H54 (cell line): Measurements from ENCODE around the gene HOXC6.

Experiments
- DNase-seq: peaks from one replicate; pipeline ENCODE4 v3.0.0; 2011; ENCODE audit warnings: low spot score, mixed read lengths; ENCODE audit not compliant: insufficient read length
- FAIRE-seq: peaks from 3 replicates; lab custom pipeline; 2011; peaks lifted over from hg19 to GRCh38; lab: Jason Lieb, UNC
- POLR2A ChIP-seq: IDR thresholded peaks from 2 replicates; pipeline ENCODE4 v1.6.1; 2011; ENCODE audit warnings: low read depth, mild to moderate bottlenecking, low read length

The HOXC6 gene

DNA sequence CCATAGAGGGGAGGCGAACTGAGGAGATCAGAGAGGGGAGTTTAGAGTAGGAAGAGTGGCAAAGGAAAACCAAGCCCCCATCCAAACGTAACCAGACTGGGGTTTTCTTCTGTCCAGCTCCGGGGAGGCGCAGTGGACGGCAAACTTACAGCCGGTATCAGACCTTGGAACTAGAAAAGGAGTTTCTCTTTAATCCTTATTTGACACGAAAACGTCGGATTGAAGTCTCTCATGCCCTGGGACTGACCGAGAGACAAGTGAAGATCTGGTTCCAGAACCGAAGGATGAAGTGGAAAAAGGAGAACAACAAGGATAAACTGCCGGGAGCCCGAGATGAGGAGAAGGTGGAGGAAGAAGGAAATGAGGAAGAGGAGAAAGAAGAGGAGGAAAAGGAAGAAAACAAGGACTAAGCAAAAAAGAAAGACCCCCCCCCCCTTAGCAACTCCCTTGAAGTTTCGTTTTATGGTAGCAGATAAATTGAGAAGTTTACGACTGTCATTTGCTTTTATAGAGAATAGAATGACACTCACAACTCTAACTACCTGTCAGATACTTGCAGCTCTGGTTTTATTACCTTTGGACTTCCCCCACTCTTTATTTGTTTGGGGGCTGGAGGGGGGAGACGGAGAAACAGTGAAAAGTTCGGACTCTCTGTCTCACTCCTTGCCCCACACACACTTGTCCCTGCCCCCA lies 17.1 kb upstream of the HOXC6 start:
- no peak for DNase-seq
- no peak for TF ChIP-seq POLR2A
- FAIRE-seq = no peak

DNA sequence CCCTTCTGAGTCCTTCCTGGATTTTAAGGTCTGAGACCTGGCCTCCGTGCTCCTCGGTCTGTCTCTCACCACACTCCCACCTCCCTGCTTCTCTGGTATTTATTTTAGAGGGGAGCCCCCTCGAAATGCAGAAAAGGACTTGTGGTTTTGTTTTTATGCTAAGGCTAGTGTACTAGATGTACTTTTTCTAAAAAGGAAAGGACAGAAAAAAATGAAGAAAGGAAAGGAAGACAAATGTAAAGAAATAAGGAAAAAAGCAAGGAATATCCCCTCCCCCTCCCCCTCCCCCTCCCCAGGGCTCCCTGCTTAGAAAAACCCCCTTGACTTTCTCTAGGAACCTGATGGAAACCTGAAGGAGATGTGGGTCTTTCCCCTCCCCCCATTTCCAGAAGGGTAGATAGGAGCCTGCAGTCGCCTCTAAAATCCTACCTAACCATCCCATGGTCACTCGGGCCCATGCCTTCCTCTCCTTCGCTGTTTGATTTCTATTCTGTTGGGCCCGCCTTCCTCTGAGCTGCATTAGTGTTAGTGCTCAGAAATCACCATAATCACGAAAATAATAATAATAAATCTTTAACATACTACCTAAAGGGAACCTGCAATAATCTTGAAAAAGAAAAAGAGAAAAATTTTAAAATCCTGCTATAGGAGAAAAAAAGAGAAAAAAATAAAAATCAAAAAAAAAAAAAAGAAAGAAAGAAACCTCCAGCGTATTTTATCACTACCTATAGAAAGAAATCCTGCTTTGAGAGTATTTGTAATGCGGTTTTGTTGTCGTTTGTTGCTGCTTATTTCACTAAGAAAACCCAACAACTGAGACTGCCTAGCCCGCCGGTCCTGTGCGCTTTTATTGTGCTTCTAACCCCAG lies 16.3 kb upstream of the HOXC6 start:
- FAIRE-seq (no peak), DNase-seq (no peak)
- TF ChIP-seq POLR2A = no peak

DNA sequence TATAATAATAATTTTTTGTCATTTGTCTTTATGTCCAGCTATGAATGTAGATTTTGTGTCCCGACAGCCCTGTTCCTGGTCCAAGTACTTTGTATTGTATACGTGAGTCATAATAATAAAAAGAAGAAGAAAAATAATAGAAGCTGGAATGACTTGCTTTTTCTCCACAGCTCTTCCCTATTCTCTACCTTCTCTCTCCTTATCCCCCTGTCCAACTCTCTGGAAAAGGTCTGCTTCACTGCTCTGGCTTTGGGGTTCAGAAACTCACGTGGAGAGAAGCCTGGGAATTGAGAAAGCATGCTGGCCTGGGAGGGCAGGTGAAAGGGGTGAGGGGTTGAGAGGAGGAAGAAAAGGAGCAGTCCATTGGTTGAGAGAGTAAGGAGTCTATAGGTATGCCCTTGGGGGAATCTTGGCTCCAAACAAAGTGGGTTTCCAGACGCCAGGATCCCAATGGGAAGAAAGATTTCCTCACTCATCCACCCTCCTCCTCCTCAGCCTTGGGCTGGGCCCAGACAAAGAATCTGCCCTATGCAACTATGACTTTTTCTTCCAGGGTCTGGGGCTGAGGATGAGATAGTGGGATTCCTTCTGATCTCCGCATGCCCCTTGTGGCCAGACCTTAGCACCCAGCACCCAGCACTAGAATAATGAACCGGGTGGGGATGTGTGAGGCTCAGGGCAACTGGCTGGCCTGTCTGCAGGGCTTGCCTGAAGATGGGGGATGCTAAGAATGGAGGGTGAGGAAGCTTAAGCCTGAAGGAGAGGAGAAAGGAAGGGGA lies 15.4 kb upstream of the HOXC6 start:
- FAIRE-seq = no peak
- no peak for TF ChIP-seq POLR2A
- DNase-seq = no peak

DNA sequence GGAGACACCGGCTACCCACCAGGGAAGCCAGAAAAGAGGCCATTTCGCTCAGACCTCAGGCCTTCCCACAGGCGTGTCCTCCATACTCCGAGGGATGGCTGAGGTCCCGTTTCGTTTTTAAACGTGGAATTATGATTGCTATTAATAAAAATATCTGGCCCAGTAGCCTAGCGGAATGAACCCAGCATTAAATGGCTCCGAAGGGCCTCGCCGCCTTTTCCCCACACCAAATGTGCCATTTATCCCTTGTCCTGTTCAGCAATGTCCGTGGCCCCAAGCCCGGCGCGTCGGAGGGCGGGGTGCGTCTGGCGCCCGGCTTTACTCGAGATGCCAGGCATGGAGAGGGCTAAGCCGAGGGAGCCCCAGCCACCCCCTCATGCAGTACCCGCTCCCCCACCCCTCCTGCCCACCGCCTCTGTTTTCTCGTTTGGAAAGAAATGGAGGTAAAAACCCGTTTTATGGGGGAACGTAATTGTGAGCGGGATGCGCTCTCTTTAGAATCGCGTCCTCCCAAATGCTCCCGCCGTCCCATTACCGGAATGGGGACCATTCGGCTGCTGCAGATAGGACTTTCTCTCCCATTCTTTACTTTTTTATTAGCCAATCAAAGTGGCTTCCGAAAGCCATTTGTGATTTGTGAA lies 13.7 kb upstream of the HOXC6 start:
- TF ChIP-seq POLR2A = no peak
- DNase-seq (no peak), FAIRE-seq (no peak)

DNA sequence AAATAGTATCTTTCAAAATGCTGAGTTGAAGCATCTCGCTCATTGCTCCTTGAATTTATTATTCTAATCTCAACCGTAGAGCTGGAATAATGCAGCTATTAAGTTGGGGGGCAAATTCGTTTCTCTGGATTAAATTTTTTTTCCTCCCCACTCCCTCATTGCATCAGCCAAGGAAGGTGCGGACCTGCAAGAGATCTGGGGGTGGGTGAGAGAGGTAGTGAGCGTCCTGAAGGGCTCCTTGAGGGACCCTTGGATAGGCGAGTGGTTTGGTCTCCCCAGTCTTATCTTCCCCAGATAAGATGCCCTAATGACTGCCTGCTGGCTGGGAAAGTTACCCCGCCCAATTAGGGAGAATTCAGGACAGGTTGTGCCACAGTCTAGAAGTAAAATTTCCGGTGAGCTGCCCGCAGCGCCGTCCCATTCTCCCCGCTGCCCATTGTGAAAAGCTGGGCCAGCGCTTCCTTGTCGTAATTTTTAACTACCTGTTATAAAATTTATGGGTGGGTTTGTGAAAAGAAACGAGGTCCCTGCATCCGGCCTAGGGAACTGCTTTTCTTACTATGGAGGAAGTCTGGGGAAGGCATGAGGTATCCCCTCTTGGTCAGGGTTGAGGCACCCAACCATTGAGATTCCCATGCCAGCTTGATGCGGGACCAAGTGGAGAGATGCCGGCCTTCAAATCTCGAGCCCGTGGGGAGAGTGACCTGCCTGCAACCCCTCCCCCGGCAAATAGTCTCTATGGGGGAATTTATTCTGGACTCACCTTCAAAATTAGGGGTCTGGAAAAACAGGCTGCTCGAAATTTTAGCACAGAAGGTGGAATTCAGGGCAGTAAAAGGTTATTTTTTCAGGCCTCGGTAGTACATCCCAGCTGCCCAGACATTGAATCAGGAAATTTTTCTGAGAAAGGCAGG lies 13.0 kb upstream of the HOXC6 start:
- TF ChIP-seq POLR2A = no peak
- DNase-seq (no peak), FAIRE-seq (no peak)

DNA sequence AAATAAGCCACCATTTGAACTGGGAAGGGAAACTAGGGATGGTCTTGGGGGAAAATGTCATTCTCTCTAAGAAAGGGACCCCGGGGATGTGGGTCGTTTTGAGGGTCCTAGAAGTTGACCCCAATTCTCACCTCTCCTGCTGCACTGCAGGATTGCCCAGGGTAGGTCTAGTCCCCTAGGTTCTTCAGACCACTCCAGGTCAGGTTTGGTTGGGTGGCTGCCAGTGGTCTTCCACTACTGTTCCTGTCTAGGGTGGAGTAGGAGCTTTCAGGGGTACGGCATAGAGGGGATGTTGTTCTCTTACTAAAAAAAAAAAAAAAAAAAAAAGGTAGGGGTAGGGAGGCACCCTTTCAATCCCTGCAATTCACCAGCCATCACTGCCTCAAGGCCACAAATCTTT lies 12.2 kb upstream of the HOXC6 start:
- TF ChIP-seq POLR2A = no peak
- DNase-seq = no peak

DNA sequence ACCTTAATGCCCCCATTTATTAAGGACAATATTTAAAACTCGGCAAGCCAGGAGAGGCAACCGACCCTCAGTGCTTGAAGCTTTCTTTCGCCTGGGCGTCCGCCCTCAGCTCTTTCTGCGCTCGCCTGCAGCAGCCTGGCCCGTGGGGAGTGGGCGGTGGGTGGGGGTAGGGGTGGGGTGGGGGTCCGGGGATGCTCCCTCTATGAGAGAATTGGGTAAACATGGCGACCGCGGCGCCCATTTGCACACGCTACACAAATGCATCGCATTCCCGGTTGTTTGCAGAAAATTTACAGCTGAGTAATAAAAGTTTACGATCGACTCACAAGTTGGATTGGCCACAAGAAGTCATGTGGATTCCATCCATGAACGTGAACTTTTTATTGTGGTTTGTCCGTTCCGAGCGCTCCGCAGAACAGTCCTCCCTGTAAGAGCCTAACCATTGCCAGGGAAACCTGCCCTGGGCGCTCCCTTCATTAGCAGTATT lies 11.7 kb upstream of the HOXC6 start:
- peak; percentile 24; the same call in 1 of the 2 replicates for TF ChIP-seq POLR2A
- peak; percentile 61 for FAIRE-seq
- DNase-seq = peak; percentile 77

More for the DNA sequence above, 12.2 kb upstream of the HOXC6 start:
- no peak for FAIRE-seq

DNA sequence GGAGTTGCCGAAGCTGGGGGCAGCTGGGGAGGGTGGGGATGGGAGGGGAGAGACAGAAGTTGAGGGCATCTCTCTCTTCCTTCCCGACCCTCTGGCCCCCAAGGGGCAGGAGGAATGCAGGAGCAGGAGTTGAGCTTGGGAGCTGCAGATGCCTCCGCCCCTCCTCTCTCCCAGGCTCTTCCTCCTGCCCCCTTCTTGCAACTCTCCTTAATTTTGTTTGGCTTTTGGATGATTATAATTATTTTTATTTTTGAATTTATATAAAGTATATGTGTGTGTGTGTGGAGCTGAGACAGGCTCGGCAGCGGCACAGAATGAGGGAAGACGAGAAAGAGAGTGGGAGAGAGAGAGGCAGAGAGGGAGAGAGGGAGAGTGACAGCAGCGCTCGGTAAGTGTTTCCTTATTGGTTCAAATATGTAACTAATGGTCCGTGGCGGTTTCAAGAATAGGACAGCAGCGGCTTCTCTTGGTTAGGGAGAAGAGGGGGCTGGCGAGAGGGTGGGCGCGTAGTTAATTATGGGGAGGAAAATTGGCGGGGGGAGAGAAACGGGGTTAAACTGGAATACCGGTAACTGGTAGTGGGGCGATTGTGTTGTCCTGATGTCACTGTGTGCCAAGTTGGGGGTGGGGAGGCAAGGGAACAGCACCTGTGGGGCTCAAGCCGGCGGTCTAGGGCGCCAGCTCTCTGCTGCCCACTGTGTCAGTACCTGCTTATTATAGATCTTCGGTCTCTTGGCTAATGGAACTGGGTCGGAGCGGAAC lies 11.0 kb upstream of the HOXC6 start:
- FAIRE-seq (no peak), DNase-seq (peak; percentile 63)
- 0 out of 2 replicates have a peak, but pooled peaks have one; percentile 4 for TF ChIP-seq POLR2A

DNA sequence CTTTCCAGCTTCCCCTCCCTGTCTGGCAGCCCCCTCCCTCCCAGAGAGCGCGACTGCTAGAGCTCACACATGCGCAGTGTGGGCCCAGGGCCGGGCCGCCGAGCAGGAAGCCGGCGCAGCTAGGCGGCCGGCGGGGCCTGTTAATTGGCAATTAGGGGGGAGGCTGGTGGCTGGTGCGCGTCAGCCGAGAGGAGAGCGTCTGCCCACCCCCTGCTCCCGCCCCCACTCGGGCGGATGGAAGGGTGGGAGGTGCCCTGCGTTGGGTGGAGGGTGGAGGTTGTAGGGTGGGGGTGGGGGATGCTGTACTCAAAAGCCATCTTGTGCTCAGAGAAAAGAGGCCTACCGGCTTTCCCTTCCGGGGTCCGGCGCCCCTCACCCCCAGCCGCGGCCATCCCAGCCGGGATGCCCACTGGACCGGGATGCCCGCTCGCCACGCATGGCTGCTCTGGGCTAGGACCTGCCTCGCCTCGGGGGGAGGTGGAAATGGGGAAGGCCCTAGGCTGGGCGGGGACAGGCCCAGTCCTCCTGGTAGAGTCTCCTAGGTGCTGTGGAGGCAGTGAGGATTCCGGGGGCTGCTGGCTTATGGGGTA lies 10.3 kb upstream of the HOXC6 start:
- no peak for FAIRE-seq
- no peak; the same call in none of the 2 replicates for TF ChIP-seq POLR2A
- peak; percentile 93 for DNase-seq

DNA sequence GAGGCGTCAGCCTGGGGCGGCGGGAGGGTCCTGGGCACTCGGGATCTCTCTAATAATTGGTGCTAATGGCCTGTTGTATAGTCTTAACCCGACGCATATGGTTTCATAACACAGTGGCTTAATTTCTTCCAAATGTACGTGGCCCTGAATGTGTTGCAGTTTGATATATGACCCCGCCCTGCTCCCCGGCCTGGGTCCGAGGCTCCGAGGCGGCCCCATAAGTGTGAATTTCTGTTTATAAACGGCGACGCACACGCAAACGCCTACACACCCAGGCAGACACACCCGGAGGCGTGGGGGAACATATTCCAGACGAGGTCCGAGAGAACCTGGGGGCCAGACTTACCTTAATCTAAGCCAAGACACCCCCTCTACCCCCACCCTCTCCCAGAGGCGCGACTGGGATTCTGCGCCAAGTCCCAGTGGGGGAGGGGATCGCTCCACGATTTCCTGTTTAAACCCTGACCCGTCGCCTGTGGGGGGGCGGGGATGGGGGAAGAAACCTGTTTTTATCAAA lies 9.7 kb upstream of the HOXC6 start:
- no peak for FAIRE-seq
- no peak for DNase-seq
- TF ChIP-seq POLR2A = 0 out of 2 replicates have a peak, but pooled peaks have one; percentile 7
